Gastroesophageal sphincter (tissue), 4 donors: ENCODE measurements around the gene DMBT1. TPM values are rescaled to one million over a fixed set of nuclear protein-coding genes. Genes with fewer than 3 reads are reported as not detected.
"Not testable (repeated sequence)": the region's sequence is repeated elsewhere in the genome, so short reads cannot be mapped to it uniquely, and the experiment has no call there.

Source experiments
- ATAC-seq: fragments of 150-250 bp; one replicate; pipeline ENCODE4 v1.9.1; 2016; ENCODE audit warnings: mild to moderate bottlenecking, moderate library complexity
- H3K27ac ChIP-seq, 4 donors: fragments of 200-600 bp; sonication (generic) in 3 of 4; 1 replicate in 3 of 4; 2 replicates in 1 of 4; pipeline ENCODE4 v1.5.1; 2016 to 2019
- H3K27me3 ChIP-seq: fragments of 200-600 bp; sonication (generic); one replicate; pipeline ENCODE4 v1.5.1; 2019
- H3K36me3 ChIP-seq, 2 donors: fragments of 200-600 bp; sonication (generic); one replicate each; pipeline ENCODE4 v1.5.1; 2019; ENCODE audit warnings: control low read depth in 1 of 2
- H3K4me1 ChIP-seq, 3 donors: fragments of 200-600 bp; sonication (generic); 1 replicate in 2 of 3; 2 replicates in 1 of 3; pipeline ENCODE4 v1.5.1; 2016 to 2019; ENCODE audit warnings: control low read depth in 2 of 3
- H3K4me3 ChIP-seq, 2 donors: fragments of 200-600 bp; sonication (generic); one replicate each; pipeline ENCODE4 v1.5.1; 2019; ENCODE audit warnings: mild to moderate bottlenecking in 1 of 2, moderate library complexity in 1 of 2
- H3K9me3 ChIP-seq, 3 donors: fragments of 200-600 bp; sonication (generic); one replicate each; pipeline ENCODE4 v1.5.1; 2017 to 2019; ENCODE audit warnings: control low read depth in 2 of 3
- CTCF ChIP-seq, 4 experiments: fragments of 200-600 bp in 2 of 4; fragments of 450-650 bp in 2 of 4; sonication (generic) in 1 of 4; IDR thresholded peaks; one replicate each; pipeline ENCODE4 v1.5.1; 2017 to 2019; ENCODE audit warnings: antibody characterized with exemption in 4 of 4, mild to moderate bottlenecking in 2 of 4, moderate library complexity in 2 of 4
- EP300 ChIP-seq: sonication (generic); formaldehyde crosslinking; IDR thresholded peaks from one replicate; pipeline ENCODE4 v1.6.1; 2017; ENCODE audit warnings: antibody characterized with exemption, mild to moderate bottlenecking
- POLR2A ChIP-seq, 2 donors: fragments of 450-650 bp; IDR thresholded peaks; one replicate each; pipeline ENCODE4 v1.6.1; 2017; ENCODE audit warnings: antibody characterized with exemption in 2 of 2, mild to moderate bottlenecking in 2 of 2, moderate library complexity in 1 of 2
- POLR2AphosphoS5 ChIP-seq: sonication (generic); formaldehyde crosslinking; IDR thresholded peaks from one replicate; pipeline ENCODE4 v1.6.1; 2017; ENCODE audit warnings: antibody characterized with exemption
- WGBS, 2 donors: methylation state at CpG; one replicate each; pipeline ENCODE4 v1.1.5; 2018; ENCODE audit warnings: low coverage in 1 of 2; 5-methylcytosine and 5-hydroxymethylcytosine counted together
- total RNA-seq, 4 donors: library from RNA; depleted of rRNA; stranded (reverse); fragments of >200 nt; gene quantifications; one replicate each; pipeline ENCODE4 v1.1.0, GENCODE V29; 2016

Gene DMBT1
- total RNA-seq, 4 donors from 2014 or later, result 0.08 to 2.8 TPM; not detected in 2

GRCh38 chr10:122577311-122577885 is 16.8 kb downstream of the DMBT1 start:
- no peaks in the 10 kb centered on the region for H3K4me1 ChIP-seq
- H3K4me3 ChIP-seq, result no peak overlapping the region
- TF ChIP-seq CTCF (IDR thresholded peaks at IDR 0.05), result no peak
- no peak for TF ChIP-seq POLR2AphosphoS5
- no peak for TF ChIP-seq EP300
- TF ChIP-seq POLR2A (IDR thresholded peaks at IDR 0.05), result no peak
- H3K9me3 ChIP-seq, result peaks cover 0 to 15% (median 0%) of the 10 kb centered on the region in 3 donors
- H3K27ac ChIP-seq, result no peak overlapping the region
- 82 to 87% methylated on average over 5 to 6 of the region's 12 CpGs for WGBS, 2 donors
- H3K36me3 ChIP-seq, result no peaks in the 10 kb centered on the region
- H3K27me3 ChIP-seq, result no peaks in the 10 kb centered on the region
- ATAC-seq, result no peak

GRCh38 chr10:122586070-122586469 is 25.5 kb downstream of the DMBT1 start:
- not testable (repeated sequence) for H3K4me3 ChIP-seq, H3K27me3 ChIP-seq, H3K36me3 ChIP-seq, ATAC-seq, H3K9me3 ChIP-seq, H3K27ac ChIP-seq, H3K4me1 ChIP-seq
- WGBS, 2 donors, result no CpG with 5 or more reads among the region's 7 CpGs

- Histone ChIP-seq H3K4me1 (no peaks in the 10 kb centered on the region), H3K27ac (no peak overlapping the region), H3K36me3 (no peaks in the 10 kb centered on the region), H3K9me3 (no peaks in the 10 kb centered on the region), H3K4me3 (no peak overlapping the region), H3K27me3 (no peaks in the 10 kb centered on the region)
- 81 to 100% methylated on average over 1 to 3 of the region's 6 CpGs for WGBS, 2 donors
- ATAC-seq, result no peak
- TF ChIP-seq CTCF (IDR thresholded peaks at IDR 0.05) (no peak), POLR2A (IDR thresholded peaks at IDR 0.05) (no peak), POLR2AphosphoS5 (no peak), EP300 (no peak)
Observed at GRCh38 chr10:122587098-122587760, 26.7 kb downstream of the DMBT1 start.

- TF ChIP-seq CTCF (IDR thresholded peaks at IDR 0.05), result no peak
- no peak for TF ChIP-seq EP300
- no peak for TF ChIP-seq POLR2A (IDR thresholded peaks at IDR 0.05)
- Histone ChIP-seq H3K4me3 (no peak overlapping the region), H3K27me3 (no peaks in the 10 kb centered on the region), H3K4me1 (no peaks in the 10 kb centered on the region), H3K36me3 (no peaks in the 10 kb centered on the region), H3K9me3 (no peaks in the 10 kb centered on the region), H3K27ac (no peak overlapping the region)
- WGBS, 2 donors, result 43 to 100% methylated on average over 1 of the region's 3 CpGs
- ATAC-seq, result no peak
Observed at GRCh38 chr10:122588381-122588780, 27.8 kb downstream of the DMBT1 start.

- ATAC-seq, result no peak
- Histone ChIP-seq H3K27ac (no peak overlapping the region), H3K4me3 (no peak overlapping the region), H3K36me3 (no peaks in the 10 kb centered on the region), H3K4me1 (no peaks in the 10 kb centered on the region), H3K9me3 (no peaks in the 10 kb centered on the region), H3K27me3 (no peaks in the 10 kb centered on the region)
- TF ChIP-seq CTCF (IDR thresholded peaks at IDR 0.05) (no peak), POLR2AphosphoS5 (no peak), EP300 (no peak), POLR2A (IDR thresholded peaks at IDR 0.05) (no peak)
- 100% methylated on average over 1 of the region's 3 CpGs; no CpG with 5 or more reads in 1 of the 2 donors for WGBS, 2 donors
Observed at GRCh38 chr10:122590153-122590552, 29.6 kb downstream of the DMBT1 start.
